Measurements from ENCODE around the gene AKNA.
"Not testable (repeated sequence)": the region's sequence is repeated elsewhere in the genome, so short reads cannot be mapped to it uniquely, and the experiment has no call there.

AKNA gene

DNA sequence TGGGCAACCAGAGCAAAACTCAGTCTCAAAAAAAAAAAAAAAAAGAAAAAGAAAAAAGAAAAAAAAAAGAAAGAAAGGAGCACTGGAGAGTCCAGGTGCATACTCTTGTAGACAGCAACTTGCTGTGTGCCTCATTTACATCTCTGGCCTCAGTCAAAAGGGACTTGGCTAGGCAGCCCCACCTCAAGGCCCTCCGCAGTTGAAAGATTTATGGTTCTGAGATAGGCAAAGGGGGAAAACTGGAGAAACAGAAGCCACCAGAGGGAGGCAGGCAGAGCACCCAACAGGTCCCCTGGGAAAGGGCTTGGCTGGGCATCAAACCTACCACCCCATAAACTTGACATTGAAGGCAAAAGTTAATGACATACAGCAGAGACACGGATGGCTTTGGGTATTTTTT lies 52.0 kb downstream of the AKNA start:
- no peak for DNase-seq (ENCODE audit: low read depth)
- no peak for TF ChIP-seq CTCF (IDR thresholded peaks at IDR 0.05; ENCODE audit: insufficient read depth, low read depth, low read length, missing control alignments)
- H3K4me3 ChIP-seq (ENCODE audit: low read depth, low read length) = no peak overlapping the region

GRCh38 chr9:114334490-114334889 lies 53.3 kb downstream of the AKNA start:
- no peak for TF ChIP-seq CTCF (IDR thresholded peaks at IDR 0.05; ENCODE audit: insufficient read depth, low read depth, low read length, missing control alignments)
- no peak for DNase-seq (ENCODE audit: low read depth)
- H3K4me3 ChIP-seq (ENCODE audit: low read depth, low read length) = no peak overlapping the region

DNA sequence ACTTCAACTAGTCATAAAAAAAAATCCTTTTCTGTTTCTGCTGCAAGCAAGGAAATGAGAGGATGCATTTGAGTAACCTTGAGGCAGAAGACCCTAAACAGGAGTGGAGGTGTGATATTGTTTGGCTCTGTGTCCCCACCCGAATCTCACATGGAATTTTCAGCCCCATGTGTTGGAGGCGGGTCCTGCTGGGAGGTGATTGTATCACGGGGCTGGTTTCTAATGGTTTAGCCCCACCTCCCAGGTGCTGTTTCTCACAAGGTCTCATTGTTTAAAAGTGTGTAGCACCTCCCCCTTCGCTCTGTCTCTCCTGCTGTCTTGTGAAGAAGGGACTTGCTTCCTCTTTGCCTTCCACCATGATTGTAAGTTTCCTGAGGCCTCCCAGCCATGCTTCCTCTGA lies 54.1 kb downstream of the AKNA start:
- H3K4me3 ChIP-seq (ENCODE audit: low read depth, low read length); DNase-seq (ENCODE audit: low read depth): not testable (repeated sequence)

GRCh38 chr9:114332474-114333040 lies 55.2 kb downstream of the AKNA start:
- DNase-seq (ENCODE audit: low read depth); H3K4me3 ChIP-seq (ENCODE audit: low read depth, low read length): not testable (repeated sequence)

GRCh38 chr9:114331229-114332195 lies 56.3 kb downstream of the AKNA start:
- not testable (repeated sequence) for H3K4me3 ChIP-seq (ENCODE audit: low read depth, low read length); DNase-seq (ENCODE audit: low read depth)

DNA sequence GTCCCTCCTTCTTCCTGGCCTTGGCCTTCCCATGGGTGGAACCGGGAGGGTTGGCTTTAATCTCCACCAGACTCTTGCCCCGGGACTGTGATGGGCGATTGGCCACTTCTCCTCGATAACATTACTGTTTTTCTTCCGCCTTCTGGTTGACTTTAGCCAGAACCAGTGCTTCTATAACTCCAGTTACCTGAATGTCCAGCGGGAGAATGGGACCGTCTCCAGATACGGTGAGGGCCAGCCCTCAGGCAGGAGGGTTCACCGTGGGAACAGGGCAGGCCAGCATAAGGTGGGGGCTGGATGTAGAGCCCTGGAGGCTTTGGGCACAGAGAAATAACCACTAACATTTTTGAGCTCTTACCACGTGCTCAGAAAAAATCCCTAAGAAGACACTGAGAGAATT lies 57.1 kb downstream of the AKNA start:
- DNase-seq (ENCODE audit: low read depth) = no peak
- TF ChIP-seq CTCF (IDR thresholded peaks at IDR 0.05; ENCODE audit: insufficient read depth, low read depth, low read length, missing control alignments) = no peak

DNA sequence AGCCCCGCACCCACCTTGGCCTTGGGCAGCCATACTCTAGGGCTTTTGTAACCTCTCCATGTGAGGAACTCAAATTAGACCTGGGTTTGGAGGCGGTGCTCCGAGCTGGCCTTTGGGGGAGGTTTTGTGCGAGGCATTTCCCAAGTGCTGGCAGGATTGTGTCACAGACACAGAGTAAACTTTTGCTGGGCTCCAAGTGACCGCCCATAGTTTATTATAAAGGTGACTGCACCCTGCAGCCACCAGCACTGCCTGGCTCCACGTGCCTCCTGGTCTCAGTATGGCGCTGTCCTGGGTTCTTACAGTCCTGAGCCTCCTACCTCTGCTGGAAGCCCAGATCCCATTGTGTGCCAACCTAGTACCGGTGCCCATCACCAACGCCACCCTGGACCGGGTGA lies 58.2 kb downstream of the AKNA start, which contains the start of gene ORM2:
TSS of gene ORM2 (plus strand) at position 245 of the 398 bp plus-strand sequence. CDS start at position 281, 36 bp downstream.
- not testable (repeated sequence) for H3K4me3 ChIP-seq (ENCODE audit: low read depth, low read length); DNase-seq (ENCODE audit: low read depth)

More for the DNA sequence above, 57.1 kb downstream of the AKNA start:
- H3K4me3 ChIP-seq (ENCODE audit: low read depth, low read length) = no peak overlapping the region

GRCh38 chr9:114328937-114329624 lies 58.7 kb downstream of the AKNA start:
- not testable (repeated sequence) for H3K4me3 ChIP-seq (ENCODE audit: low read depth, low read length); DNase-seq (ENCODE audit: low read depth)

GRCh38 chr9:114328357-114328820 lies 59.4 kb downstream of the AKNA start:
- H3K4me3 ChIP-seq (ENCODE audit: low read depth, low read length); DNase-seq (ENCODE audit: low read depth): not testable (repeated sequence)

- DNase-seq (ENCODE audit: low read depth) = no peak
- no peak for TF ChIP-seq CTCF (IDR thresholded peaks at IDR 0.05; ENCODE audit: insufficient read depth, low read depth, low read length, missing control alignments)
These were observed 60.0 kb downstream of the AKNA start for GRCh38 chr9:114327749-114328148.

DNA sequence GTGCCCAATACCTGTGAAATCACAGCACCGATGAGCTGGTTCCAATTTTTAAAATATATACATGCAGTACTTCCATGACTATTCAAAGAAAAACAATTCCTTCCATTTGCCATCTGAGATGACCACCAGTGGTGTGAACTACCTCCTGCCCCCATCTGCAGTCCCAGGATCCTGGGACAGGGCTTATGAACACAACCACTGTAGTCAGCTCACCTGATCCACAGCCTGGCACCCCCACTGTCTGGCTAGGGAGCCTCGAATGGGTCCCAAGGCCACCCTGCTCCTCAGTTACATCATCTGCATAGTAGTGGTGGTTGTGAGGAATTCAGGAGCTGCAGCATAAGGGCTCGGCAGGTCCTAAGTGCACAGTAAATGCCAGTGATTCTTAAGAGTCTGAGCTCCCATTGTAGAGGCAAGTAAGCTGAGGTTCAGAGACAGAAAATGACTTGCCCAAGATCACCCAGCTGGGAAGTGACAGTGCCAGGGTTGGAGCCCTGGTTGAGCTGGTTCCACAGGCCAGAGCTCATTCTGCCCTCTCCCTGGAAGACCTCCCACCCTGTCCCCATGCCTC lies 62.0 kb downstream of the AKNA start:
- DNase-seq (ENCODE audit: low read depth); H3K4me3 ChIP-seq (ENCODE audit: low read depth, low read length): not testable (repeated sequence)

More at GRCh38 chr9:114327749-114328148, 60.0 kb downstream of the AKNA start:
- H3K4me3 ChIP-seq (ENCODE audit: low read depth, low read length) = no peak overlapping the region

DNA sequence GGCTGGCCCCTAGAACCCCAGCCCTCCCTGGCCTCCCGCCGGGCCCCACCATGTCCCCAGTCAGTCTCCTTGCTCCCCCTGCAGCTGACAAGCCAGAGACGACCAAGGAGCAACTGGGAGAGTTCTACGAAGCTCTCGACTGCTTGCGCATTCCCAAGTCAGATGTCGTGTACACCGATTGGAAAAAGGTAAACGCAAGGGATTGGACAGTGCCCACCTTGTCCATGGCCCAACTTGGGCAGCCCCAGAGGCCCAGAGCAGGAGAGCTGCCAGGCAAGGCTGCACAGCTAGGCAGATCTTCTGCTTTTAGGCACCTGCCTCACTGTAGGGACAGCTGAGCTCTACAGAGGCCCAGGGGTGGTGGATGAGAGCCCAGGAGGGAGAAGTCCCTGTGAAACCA lies 62.8 kb downstream of the AKNA start:
- H3K4me3 ChIP-seq (ENCODE audit: low read depth, low read length); DNase-seq (ENCODE audit: low read depth): not testable (repeated sequence)

Data from GM12865 (cell line).